Measurements from ENCODE around the gene CARD10. TPM values are rescaled to one million over a fixed set of nuclear protein-coding genes. Genes with fewer than 3 reads are reported as not detected.
"Not testable (repeated sequence)": the region's sequence is repeated elsewhere in the genome, so short reads cannot be mapped to it uniquely, and the experiment has no call there.

CARD10 gene
- total RNA-seq, 2 donors from 2014 or later: 0.38 to 0.53 TPM

- ATAC-seq: peak; percentile 2 to 46
- H3K4me3 Mint-ChIP-seq: peak overlapping the region; percentile 76
- DNase-seq (ENCODE audit: low spot score): no peak
- H3K27ac Mint-ChIP-seq: no peak overlapping the region
- H3K4me1 Mint-ChIP-seq (ENCODE audit: low read depth in 2 of 2): peaks cover 11 to 24% of the 10 kb centered on the region in 2 donors
- H3K36me3 Mint-ChIP-seq: no peaks in the 10 kb centered on the region
- peaks cover 37 to 42% of the 10 kb centered on the region in 2 donors for H3K27me3 Mint-ChIP-seq
- no peaks in the 10 kb centered on the region for H3K9me3 Mint-ChIP-seq
Measured at GRCh38 chr22:37560608-37561211, 41.5 kb upstream of the CARD10 start.

- no peaks in the 10 kb centered on the region for H3K9me3 Mint-ChIP-seq
- H3K27me3 Mint-ChIP-seq: peaks cover 41 to 42% of the 10 kb centered on the region in 2 donors
- DNase-seq (ENCODE audit: low spot score) (no peak), ATAC-seq (peak; percentile 6 to 34)
- H3K4me1 Mint-ChIP-seq (ENCODE audit: low read depth in 2 of 2): peaks cover 8 to 24% of the 10 kb centered on the region in 2 donors
- H3K27ac Mint-ChIP-seq: no peak within 1 kb of the TSS
- H3K36me3 Mint-ChIP-seq: no peaks in the 10 kb centered on the region
- peak within 1 kb of the TSS; percentile 76 for H3K4me3 Mint-ChIP-seq
Measured at GRCh38 chr22:37559901-37560607, 40.8 kb upstream of the CARD10 start, which contains the start of gene CDC42EP1. CDC42EP1 (plus strand) TSS chr22:37560480; CDS start chr22:37566350, 5,870 bp downstream.

- DNase-seq (ENCODE audit: low spot score) (no peak), ATAC-seq (no peak)
- H3K27ac Mint-ChIP-seq: no peak overlapping the region
- peak overlapping the region; percentile 39 for H3K4me3 Mint-ChIP-seq
- H3K4me1 Mint-ChIP-seq (ENCODE audit: low read depth in 2 of 2): peaks cover 8 to 24% of the 10 kb centered on the region in 2 donors
- no peaks in the 10 kb centered on the region for H3K36me3 Mint-ChIP-seq
- H3K27me3 Mint-ChIP-seq: peaks cover 41 to 42% of the 10 kb centered on the region in 2 donors
- H3K9me3 Mint-ChIP-seq: no peaks in the 10 kb centered on the region
Measured at GRCh38 chr22:37559521-37559900, 40.3 kb upstream of the CARD10 start.

- Mint-ChIP-seq H3K27me3 (peaks cover 44 to 46% of the 10 kb centered on the region in 2 donors), H3K27ac (no peak overlapping the region), H3K4me3 (no peak overlapping the region), H3K9me3 (no peaks in the 10 kb centered on the region), H3K4me1 (ENCODE audit: low read depth in 2 of 2) (peaks cover 8 to 24% of the 10 kb centered on the region in 2 donors), H3K36me3 (no peaks in the 10 kb centered on the region)
- no peak for DNase-seq (ENCODE audit: low spot score)
- no peak for ATAC-seq
Measured at GRCh38 chr22:37558815-37559214, 39.6 kb upstream of the CARD10 start.

GRCh38 chr22:37557321-37558001 lies 38.2 kb upstream of the CARD10 start:
- peaks cover 38 to 42% of the 10 kb centered on the region in 2 donors for H3K27me3 Mint-ChIP-seq
- no peaks in the 10 kb centered on the region for H3K36me3 Mint-ChIP-seq
- ATAC-seq: no peak

GRCh38 chr22:37556710-37557109 lies 37.5 kb upstream of the CARD10 start:
- Mint-ChIP-seq H3K4me3 (no peak overlapping the region), H3K4me1 (ENCODE audit: low read depth in 2 of 2) (peaks cover 5 to 6% of the 10 kb centered on the region in 2 donors), H3K27me3 (peaks cover 34 to 35% of the 10 kb centered on the region in 2 donors), H3K36me3 (no peaks in the 10 kb centered on the region), H3K27ac (no peak overlapping the region), H3K9me3 (no peaks in the 10 kb centered on the region)
- DNase-seq (ENCODE audit: low spot score) (no peak), ATAC-seq (no peak)

More at GRCh38 chr22:37557321-37558001, 38.2 kb upstream of the CARD10 start:
- no peak overlapping the region for H3K4me3 Mint-ChIP-seq
- no peak for DNase-seq (ENCODE audit: low spot score)
- H3K9me3 Mint-ChIP-seq: no peaks in the 10 kb centered on the region
- no peak overlapping the region for H3K27ac Mint-ChIP-seq
- peaks cover 8 to 14% of the 10 kb centered on the region in 2 donors for H3K4me1 Mint-ChIP-seq (ENCODE audit: low read depth in 2 of 2)

GRCh38 chr22:37555029-37555428 lies 35.8 kb upstream of the CARD10 start:
- Mint-ChIP-seq H3K27ac (no peak overlapping the region), H3K36me3 (no peaks in the 10 kb centered on the region), H3K27me3 (peaks cover 30 to 32% of the 10 kb centered on the region in 2 donors), H3K9me3 (no peaks in the 10 kb centered on the region), H3K4me3 (no peak overlapping the region), H3K4me1 (ENCODE audit: low read depth in 2 of 2) (no peaks in the 10 kb centered on the region)
- ATAC-seq (peak in 1 of 2 donors; percentile 18), DNase-seq (ENCODE audit: low spot score) (no peak)

GRCh38 chr22:37553725-37554124 lies 34.5 kb upstream of the CARD10 start:
- Mint-ChIP-seq H3K9me3 (no peaks in the 10 kb centered on the region), H3K27me3 (peaks cover 30 to 31% of the 10 kb centered on the region in 2 donors)
- ATAC-seq: no peak

GRCh38 chr22:37552524-37553163 lies 33.4 kb upstream of the CARD10 start:
- H3K36me3 Mint-ChIP-seq: no peaks in the 10 kb centered on the region
- H3K27ac Mint-ChIP-seq: no peak overlapping the region
- no peak for ATAC-seq
- H3K9me3 Mint-ChIP-seq: no peaks in the 10 kb centered on the region
- H3K27me3 Mint-ChIP-seq: peaks cover 28 to 29% of the 10 kb centered on the region in 2 donors
- H3K4me3 Mint-ChIP-seq: no peak overlapping the region
- H3K4me1 Mint-ChIP-seq (ENCODE audit: low read depth in 2 of 2): no peaks in the 10 kb centered on the region
- DNase-seq (ENCODE audit: low spot score): no peak

More at GRCh38 chr22:37553725-37554124, 34.5 kb upstream of the CARD10 start:
- H3K4me1 Mint-ChIP-seq (ENCODE audit: low read depth in 2 of 2): no peaks in the 10 kb centered on the region
- H3K4me3 Mint-ChIP-seq: no peak overlapping the region
- H3K36me3 Mint-ChIP-seq: no peaks in the 10 kb centered on the region
- H3K27ac Mint-ChIP-seq: peak overlapping the region in 1 of 2 donors; percentile 10
- DNase-seq (ENCODE audit: low spot score): no peak

GRCh38 chr22:37551981-37552380 lies 32.8 kb upstream of the CARD10 start:
- Mint-ChIP-seq H3K27ac (peak overlapping the region in 1 of 2 donors; percentile 78), H3K27me3 (peaks cover 22% of the 10 kb centered on the region in 2 donors), H3K4me1 (ENCODE audit: low read depth in 2 of 2) (no peaks in the 10 kb centered on the region), H3K9me3 (no peaks in the 10 kb centered on the region), H3K4me3 (no peak overlapping the region), H3K36me3 (no peaks in the 10 kb centered on the region)
- ATAC-seq (no peak), DNase-seq (ENCODE audit: low spot score) (no peak)

- H3K27ac Mint-ChIP-seq: peak overlapping the region in 1 of 2 donors; percentile 78
- not testable (repeated sequence) for H3K9me3 Mint-ChIP-seq; DNase-seq (ENCODE audit: low spot score); ATAC-seq; H3K36me3 Mint-ChIP-seq; H3K4me3 Mint-ChIP-seq; H3K4me1 Mint-ChIP-seq (ENCODE audit: low read depth in 2 of 2)
- H3K27me3 Mint-ChIP-seq: peaks cover 13 to 15% of the 10 kb centered on the region in 2 donors
Measured at GRCh38 chr22:37550921-37551320, 31.7 kb upstream of the CARD10 start.

- Mint-ChIP-seq H3K4me1 (ENCODE audit: low read depth in 2 of 2) (peaks cover 5 to 11% of the 10 kb centered on the region in 2 donors), H3K36me3 (no peaks in the 10 kb centered on the region), H3K4me3 (no peak overlapping the region), H3K27ac (no peak overlapping the region), H3K9me3 (no peaks in the 10 kb centered on the region), H3K27me3 (peaks cover 6 to 13% of the 10 kb centered on the region in 2 donors)
- DNase-seq (ENCODE audit: low spot score): no peak
- no peak for ATAC-seq
Measured at GRCh38 chr22:37549704-37550059, 30.5 kb upstream of the CARD10 start.

GRCh38 chr22:37547251-37547741 lies 28.1 kb upstream of the CARD10 start:
- H3K9me3 Mint-ChIP-seq: no peaks in the 10 kb centered on the region
- DNase-seq (ENCODE audit: low spot score) (no peak), ATAC-seq (peak in 1 of 2 donors; percentile 4)
- no peak overlapping the region for H3K4me3 Mint-ChIP-seq
- peaks cover 0 to 7% of the 10 kb centered on the region in 2 donors for H3K27me3 Mint-ChIP-seq
- no peaks in the 10 kb centered on the region for H3K36me3 Mint-ChIP-seq
- H3K4me1 Mint-ChIP-seq (ENCODE audit: low read depth in 2 of 2): peaks cover 11% of the 10 kb centered on the region in 2 donors
- no peak overlapping the region for H3K27ac Mint-ChIP-seq

Data from natural killer cell treated with Interleukin-12 subunit alpha and Interleukin-12 subunit beta and Interleukin-15 and Interleukin-18, amount 100 ng/mL, for 72 hours (primary cell).